GM21447 (cell line): ENCODE measurements around the gene DNMT3A.

Experiments
- ATAC-seq: cut with Tn5 transposase; IDR thresholded peaks from one replicate; pipeline ENCODE4 v1.9.1; 2021; ENCODE audit not compliant: unreplicated experiment

Gene DNMT3A

DNA sequence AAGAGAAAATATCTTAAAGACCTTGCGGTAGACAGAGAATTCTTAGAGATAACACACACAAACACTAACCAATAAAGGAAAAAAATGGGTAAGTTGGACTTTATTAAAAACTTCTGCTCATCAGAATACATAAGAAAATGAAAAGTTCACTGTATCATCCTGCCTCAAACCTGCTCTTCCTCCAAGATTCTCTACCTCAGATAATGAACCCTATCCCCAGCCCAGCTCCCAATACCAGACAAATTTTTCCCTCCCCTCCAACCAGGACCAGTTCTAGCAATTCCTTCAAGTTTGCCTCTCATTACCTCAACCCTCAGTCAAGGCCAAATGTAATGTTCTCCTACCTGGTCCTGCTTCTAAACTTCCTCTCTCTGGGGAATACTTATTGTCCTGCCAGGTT lies 79.4 kb downstream of the DNMT3A start:
- ATAC-seq: no peak

DNA sequence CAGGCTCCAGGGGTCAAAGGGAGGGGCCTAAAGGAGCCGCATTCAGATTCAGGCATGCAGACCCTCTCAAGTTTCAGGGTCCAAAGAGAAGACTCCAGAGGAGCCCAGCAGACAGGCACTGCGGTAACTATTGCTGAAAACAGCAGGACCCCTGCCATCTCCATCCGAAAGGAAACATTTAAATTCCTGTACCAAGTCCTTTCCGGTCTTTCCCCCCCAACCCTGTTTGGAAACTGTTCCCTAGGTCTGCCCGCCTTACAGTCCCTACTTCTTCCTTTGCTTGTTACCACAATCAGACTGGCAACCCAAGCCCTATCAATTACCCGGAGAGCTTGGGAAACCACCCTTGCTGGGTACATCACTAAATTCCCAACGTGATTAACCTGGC lies 82.0 kb downstream of the DNMT3A start:
- ATAC-seq: no peak

DNA sequence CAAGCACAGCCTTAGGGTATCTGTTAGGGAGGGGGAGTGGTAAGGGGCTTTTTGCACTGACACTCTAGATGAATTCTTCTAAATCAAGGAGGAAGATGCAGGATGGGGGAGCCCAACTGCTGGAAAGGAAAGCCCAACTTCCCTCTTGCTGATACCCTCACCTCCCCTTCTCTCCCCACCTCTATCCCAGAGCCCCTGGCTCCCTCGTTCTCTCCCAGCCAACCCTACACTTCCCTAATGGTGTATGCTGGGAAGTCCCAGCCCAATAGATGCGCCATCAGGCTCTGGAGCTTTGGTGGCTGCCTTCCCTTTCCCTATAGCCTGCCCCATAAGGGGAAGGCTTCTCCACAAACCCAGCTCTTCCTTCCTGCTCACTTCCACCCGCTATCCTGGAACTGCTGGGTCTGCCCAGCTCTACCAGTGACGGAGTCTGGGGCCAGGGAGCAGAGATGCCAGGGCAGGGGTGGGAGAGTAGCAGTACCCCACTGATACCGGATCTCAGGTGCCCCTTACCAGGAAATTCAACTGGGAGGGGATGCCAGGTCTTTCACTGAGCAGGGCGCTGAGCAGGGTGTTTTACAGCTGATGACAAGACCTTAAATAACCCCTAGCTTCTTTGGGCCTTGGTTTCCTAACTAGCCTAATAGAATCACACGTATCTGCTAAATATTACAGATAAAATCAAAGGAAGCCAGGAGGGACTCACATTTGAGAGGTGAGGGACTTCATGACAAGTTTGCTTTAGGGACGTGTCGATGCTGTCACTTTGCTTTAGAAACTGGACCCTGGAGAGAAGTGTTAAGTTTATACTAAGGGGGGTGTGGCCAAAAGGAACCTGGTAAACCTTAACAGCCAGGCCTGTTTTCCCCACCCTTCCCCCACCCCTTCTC lies 82.6 kb downstream of the DNMT3A start:
- ATAC-seq: no peak

DNA sequence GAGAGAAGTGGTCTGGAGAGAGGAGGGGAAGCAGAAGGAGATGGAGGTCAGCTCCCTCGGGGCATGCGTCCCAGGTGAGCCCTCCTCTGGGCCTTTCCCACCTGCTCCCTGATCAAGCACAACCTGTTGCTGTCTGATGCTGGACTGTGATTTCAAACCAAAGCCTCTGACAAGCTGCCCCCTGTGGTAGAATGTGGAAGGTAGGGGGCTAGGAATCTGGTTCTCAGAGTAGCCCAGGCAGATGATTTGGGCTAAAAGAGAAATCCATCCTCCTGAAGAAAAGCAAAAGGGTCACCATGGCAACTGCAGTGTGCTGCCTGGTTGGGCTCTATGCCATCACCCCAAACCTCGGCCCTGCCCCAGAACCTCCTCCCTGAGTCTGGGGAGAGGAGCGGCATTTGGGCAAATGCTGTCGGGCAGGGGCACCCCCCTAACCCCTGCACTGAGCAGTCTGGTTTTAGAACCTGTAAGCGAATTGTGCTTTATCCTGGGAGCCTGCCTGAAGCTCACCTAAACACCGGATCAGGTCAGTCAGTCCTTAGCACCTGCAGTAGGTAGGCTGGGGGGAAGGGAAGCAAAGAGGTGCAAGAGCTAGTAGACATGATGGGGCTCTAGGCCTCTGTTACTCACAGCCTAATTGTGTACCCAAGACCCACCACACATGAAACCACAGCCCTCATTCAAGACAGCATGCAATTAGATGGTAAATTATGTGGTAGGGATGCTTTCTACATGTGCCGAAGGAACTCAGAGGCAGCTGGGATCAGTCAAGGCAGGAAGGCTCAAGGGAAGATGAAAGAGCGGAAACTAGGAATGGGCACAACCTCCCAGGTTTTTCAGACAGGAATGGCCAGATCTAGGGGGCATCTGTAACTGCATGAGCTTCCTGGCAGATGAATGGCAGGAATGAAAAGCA lies 83.5 kb downstream of the DNMT3A start:
- no peak for ATAC-seq

DNA sequence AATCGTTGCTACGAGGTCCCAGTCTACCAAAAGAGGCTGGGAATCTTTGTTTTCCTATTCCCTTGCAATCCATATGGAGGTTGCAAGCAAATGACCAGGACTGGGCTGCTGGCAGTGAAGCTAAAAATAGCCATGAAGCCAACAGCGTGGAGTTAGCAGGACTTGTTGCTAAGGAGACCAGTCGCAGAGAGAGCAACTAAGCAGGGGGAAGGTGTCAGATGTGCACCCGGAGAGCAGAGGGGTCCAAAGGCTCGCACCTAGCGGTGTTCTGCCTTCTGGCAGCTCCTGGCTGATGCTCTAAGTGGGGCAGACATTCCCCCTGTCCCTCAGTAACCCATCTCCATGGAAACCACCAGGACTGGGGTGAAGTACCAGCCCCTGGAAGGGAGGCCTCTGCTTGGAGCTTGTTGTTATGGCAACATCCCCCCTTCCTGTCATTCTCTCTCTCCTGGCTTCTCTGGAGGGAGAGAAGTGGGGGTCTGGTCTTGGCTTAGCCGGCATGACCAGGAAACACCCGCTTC lies 84.6 kb downstream of the DNMT3A start:
- ATAC-seq: no peak

DNA sequence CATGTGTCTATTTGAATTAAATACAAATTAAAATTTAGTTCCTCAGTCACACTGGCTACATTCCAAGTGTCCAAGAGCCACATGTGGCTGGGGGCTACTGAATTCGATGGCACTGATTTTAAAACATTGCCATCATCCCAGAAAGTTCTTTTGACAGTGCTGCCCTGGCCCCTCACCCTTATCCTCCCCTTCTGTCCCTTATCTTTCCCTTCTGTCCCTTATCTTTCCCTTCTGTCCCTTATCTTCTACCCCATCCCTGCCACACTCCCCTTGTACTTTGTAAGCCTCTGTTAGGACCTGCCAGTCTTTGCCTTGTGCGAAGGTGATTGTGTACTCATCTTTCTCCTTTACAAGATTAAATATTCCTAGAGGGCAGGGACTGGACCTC lies 85.2 kb downstream of the DNMT3A start:
- ATAC-seq: no peak

DNA sequence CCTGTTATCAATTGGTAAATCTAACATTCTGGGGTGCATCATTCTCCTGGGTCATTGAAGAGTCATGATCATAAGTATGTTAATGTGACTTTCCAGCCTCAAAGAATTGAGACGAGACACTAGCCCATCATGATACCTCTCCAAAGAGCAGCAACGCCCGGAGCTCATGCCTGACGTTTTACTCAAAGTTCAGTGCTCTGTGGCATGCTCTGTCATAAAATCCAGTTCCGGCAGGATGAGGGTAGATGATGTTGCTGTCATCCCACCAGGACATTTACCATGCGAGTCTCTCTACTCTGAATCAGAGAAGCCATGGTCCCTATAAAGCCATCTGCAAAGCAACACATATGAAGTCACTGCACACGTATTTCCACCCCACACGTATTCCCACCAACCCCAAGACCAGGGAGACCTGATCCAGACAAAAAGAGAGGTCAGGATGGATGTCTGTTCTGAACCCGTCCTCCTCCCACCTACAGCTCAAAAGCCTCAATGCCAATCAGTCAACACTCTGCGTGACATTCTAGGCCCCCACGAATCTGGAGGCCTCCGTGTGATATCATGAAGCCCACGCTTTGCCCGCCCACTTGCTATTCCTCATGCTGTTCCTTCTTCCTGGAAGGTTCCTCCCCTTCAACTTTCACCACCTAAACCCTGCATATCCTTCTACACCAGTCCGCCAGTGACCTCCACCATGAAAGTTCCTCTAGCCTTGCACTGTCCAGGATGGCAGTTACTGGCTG lies 85.8 kb downstream of the DNMT3A start:
- no peak for ATAC-seq

DNA sequence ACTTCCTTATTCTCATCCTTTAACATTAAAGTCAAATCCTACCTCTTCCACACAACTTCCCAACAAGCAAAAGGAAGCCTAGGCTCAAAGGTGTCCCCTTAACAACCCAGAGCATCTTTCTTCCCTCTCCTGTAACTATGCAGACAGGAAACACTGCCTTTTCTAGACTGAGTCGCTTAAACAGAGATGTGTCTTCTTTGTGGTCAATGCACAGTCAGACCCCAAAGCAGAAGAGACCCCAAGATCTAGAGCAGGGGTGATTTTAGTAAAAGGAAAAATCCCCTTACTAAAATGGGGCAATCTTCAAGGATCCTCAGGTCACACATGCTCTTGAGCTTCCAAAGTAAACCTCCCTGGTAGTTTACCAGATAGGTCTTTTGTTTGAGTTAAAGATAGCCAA lies 86.8 kb downstream of the DNMT3A start:
- no peak for ATAC-seq

DNA sequence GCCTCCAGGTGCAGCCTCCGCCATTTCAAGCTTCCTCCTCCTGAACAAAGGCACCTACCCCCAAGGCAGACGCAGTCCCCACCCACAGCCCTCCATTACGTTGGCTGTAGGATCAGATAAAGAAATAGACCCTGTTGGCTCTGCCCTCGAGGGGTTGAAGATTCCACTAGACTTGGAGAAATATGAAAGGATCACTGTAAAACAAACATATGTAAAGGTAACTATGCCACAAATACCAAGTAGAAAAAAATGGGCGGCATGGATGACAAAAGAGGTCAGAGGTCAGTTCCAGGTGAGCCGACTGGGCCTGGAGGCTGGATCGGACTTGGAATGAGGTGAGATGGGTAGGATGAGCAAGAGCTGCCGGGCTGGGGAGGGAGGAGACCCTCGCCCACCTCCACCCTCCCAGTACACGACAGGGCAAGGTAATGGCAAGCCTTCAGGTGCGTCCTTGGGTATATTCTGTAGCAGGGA lies 88.5 kb downstream of the DNMT3A start:
- ATAC-seq: no peak

DNA sequence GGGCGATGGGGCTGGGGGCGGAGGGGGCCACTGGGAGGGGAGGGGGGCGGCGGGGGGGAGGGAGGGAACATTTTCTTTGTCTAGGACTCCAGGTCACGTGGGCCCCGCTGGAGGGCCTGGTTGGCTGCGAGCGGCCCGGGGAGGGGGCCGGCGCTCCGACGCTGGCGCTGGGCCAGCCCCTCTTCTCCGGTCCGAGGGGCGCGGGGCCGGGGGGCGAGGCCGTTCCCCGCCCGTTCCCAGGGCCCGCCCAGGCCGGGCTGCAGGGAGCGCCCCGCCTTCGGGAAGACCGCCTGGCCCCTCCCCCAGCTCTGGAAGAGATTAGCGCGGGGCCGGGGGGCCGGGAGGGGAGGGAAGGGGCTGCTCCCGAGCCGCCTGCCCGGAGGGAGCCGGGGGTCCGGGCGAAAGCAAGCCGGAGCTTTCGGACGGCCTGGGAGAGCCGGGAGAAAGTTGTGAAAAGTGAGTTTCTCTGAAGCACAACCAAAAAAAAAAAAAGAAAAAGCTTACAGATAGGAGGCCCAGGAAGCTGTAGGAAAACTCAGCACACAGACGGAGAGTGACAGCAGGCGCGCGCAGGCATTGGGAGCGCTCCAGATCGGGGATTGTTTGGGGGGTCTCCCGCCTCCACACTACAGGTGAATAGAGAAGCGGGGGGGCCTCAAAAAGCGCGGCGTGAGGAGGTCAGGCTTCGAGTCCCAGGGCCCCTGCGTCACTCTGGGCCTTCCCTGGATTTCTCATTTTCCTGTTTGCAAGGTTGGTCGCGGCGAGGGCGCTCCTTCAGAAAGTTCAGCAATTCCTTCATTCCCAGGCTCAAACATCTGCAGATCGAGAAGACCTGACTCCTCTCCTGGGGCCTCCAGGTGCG lies 89.2 kb downstream of the DNMT3A start:
- ATAC-seq: peak; percentile 43

DNA sequence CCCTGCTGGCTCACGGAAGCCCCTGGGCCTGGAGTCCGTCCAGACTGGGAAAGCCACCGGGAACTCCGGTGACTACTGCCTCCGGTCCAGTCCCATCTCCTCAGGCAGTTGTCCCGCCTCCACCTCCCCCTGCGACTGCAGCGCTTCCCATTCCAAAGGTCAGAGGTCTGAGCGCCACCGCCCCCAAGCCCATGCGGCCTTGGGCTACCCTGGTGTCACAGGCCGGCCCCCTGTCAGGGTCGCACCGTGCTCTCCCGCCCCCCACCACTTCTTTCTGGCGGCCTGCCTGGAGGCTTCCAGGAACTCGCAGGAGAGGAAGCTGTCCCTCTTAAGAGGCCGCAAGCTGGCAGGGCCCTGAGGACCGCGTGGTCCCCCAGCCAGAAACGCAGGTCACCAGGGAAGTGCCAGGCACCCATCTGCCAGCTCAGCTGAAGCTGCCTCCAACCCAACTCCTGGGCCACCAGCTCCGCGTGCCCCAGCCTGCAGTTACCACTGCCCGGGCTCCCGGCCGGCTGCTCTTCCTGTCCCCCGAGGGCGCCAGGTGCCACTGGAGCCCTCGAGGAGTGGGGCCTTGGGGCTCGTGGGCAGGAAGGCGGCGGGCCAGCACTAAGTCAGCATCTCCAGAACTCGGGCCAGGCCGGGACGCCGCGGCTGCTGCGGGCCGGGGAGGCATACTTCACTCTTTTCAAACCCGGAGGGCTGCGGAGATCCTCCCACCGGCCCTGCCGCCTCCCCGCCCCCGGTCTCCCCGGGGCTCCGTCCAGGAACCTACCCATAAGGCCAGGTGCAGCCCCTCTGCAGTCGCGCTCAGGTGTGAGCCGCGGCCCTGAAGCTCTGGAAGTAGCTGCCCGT lies 90.1 kb downstream of the DNMT3A start:
- peak; percentile 55 for ATAC-seq

DNA sequence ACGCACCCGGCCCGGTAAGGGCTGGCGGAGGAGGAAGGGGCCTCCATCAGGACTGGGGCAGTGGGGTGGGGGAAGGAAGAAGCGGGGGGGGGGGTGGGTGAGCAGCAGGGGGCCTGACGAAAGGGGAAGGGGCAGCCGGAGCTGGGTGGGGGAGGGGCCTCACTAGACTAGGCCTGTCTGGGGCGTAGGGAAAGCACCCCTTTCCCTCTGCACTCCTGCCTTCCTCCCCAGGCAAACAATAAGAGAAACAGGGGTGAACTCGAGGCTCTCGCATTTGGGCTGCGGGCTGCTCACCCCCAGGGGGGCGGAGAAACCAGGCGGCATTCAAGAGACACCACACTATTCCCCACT lies 90.7 kb downstream of the DNMT3A start:
- ATAC-seq: peak; percentile 21

DNA sequence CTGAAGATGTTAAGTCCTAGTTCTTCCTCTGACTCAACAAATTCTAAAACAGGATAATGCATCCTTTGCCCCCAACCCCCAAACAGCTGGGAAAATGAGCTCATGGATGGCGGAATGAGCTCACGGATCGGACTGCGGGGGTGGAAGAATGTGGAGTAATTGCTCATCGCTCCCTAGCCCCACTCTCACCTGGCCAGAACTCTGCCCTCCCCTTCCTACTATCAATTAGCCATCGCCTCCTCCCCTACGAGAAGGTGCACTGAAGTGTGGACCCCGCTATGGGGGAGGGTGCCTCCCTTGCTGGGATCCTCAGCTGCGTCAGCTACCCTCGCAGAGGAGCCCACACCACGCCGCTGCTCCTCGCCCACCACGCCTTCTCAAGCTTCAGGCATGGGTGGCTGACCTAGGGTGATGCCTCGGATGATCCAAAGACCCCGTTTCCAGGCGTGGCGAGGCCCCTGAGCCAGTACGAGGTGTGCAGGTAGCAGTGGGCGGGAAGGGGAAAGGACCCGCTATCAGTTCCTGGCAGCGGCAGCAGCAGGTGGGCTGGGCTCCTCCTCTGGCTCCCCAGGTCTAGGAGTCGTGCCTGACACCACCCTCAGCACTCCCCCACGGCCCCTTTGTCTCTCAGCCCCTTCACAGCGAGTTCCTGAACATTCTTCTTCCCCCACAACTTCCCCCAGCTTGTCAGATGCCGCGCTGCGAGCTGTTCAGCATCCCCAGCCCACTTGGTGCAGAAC lies 91.2 kb downstream of the DNMT3A start:
- no peak for ATAC-seq

DNA sequence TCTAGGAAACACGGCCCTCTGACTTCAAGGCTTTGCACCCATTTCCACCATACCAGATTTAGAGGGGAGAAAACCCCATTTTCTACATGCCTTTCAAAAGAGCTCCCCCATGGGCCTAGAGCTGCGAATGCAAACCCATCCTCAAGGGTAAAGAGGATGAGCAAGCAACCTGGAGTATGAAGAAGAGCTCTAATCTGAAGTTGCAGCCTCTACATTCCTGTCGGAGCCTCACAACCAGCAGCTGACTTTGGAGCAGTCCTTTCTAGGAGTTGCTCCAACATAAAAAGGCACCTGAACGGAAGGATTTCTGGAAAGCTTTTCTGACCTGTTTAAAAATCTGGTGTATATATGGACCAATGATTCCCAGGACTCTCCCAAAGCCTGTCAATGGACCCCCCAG lies 91.9 kb downstream of the DNMT3A start:
- ATAC-seq: no peak

DNA sequence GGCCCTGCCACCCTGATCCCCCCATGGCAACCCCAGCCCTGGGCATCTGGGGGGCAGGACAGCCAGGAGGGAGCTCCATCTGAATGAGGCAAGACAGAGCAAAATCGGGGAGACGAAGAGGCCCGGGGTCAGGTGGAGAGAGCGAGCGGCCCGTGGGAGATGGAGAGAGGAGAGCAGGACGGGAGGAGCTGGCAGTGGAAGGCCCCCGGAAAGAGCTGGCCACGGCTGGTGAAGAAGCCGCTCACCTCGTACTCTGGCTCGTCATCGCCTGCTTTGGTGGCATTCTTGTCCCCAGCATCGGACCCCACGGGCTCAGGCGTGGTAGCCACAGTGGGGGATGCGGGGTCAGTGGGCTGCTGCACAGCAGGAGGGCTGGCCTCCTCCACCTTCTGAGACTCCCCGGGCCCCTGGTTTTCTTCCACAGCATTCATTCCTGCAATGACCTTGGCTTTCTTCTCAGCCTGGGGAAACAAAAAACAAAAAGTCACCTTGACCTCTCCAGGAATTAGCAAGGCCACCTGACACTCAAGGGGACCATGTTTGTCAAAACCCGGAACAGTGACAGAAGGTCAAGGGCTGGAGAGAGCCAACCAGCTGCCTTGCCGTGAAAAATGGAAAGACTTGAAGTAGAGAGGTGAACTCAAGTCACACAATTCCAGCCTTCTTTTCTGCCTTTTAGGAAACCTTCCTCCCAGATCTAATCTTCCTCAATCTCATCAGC lies 93.8 kb downstream of the DNMT3A start:
- no peak for ATAC-seq

DNA sequence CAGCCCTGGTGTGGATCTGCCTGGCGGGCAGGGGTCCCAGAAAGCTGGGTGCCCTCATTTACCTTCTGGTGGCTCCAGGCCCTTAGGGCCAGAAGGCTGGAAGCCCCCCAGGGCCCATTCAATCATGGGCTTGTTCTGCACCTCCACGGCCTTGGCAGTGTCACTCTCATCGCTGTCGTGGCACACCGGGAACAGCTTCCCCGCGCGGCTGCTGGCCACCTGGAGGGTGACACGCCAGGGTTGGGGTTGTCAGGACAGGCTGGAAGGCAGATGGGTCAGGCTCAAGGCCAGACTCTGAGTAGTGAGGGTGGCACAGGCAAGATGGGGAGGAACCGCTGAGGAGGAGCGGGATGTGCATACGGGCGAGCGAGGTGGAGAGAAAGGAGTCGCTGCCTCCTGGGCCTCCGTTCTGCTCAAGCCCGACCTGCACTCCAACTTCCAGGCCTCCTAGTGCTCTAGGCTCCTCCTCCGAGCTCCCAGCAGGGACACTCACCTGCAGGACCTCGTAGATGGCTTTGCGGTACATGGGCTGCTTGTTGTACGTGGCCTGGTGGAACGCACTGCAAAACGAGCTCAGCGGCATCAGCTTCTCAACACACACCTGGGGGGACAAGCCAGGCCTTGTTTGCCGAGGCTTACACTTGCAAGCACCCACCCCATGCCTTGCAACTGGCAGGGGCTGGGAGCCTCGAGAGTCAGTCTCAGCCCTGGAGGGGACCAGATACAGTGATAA lies 95.0 kb downstream of the DNMT3A start:
- no peak for ATAC-seq

DNA sequence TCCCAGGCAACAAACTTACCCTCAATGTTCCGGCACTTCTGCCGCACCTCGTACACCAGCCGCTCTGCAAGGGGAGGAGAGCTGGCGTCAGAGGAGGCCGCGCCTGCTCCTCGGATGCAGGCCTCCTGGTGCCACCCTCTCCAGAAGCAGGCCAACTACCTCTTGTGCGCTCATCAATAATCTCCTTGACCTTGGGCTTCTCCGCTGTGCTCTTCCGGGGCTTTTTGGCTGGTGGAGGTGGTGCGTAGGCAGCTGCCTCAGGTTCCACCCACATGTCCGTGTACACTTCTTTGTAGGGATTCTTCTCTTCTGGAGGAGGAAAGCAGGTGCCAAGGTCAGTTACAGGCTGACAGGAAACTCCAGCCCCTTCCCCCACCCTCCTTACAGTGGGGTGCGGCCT lies 95.7 kb downstream of the DNMT3A start:
- no peak for ATAC-seq
